Stimulated activated naive CD8-positive, alpha-beta T cell treated with anti-CD3 and anti-CD28 coated beads, Interleukin-15, Interleukin-2, amounts not matched to agents 100 U/mL and 50 U/mL, for 24 hours (primary cell): Measurements from ENCODE around the gene FBXL16.

Experiments used
- ATAC-seq: fragments of 150-1000 bp; cut with Tn5 transposase; one replicate; pipeline ENCODE4 v1.10.0; 2021
- DNase-seq: peaks from one replicate; pipeline ENCODE4 v3.0.0; 2021

The FBXL16 gene

DNA sequence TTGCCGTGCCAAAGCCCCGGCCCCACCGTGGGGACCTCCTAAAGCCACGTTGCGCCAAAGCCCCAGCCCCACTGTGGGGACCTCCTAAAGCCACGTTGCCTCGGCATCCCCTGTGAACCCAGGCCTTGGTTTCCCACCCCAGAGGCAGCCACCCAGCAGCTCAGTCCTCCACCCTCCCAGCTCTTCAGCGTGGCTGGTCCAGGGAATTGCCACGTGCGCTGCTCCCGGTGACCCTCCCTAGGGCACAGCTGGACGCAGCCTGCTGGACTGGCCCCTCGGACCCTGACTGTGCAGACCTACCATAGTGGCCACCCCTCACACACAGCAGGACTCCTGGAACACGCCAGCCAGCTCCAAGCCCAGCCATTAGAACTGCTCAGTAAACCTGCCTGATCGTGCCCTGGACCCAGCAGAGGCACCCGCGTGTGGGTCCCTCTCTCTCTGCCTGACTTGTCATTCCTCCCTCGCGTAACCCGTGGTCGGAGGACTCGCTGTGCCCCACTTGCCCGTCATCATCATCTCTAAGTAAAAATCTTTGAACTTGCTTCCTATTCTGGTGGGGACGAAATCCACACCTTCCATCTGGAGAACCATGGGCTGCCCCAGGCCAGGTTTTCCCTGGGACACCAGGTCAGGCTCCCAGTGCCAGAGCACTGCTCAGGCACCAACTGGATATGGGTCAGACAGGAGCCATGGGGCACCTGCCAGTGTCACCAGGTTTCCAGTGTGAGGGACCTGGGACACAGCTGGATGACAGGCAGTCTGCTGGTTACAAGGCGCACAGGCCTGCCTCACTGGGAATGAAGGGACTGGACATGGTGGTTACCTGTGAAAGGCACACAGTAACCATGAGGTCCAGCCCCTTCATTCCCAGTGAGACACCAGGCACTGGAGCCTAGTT lies 29.6 kb upstream of the FBXL16 start:
- ATAC-seq, result no peak
- DNase-seq, result no peak

DNA sequence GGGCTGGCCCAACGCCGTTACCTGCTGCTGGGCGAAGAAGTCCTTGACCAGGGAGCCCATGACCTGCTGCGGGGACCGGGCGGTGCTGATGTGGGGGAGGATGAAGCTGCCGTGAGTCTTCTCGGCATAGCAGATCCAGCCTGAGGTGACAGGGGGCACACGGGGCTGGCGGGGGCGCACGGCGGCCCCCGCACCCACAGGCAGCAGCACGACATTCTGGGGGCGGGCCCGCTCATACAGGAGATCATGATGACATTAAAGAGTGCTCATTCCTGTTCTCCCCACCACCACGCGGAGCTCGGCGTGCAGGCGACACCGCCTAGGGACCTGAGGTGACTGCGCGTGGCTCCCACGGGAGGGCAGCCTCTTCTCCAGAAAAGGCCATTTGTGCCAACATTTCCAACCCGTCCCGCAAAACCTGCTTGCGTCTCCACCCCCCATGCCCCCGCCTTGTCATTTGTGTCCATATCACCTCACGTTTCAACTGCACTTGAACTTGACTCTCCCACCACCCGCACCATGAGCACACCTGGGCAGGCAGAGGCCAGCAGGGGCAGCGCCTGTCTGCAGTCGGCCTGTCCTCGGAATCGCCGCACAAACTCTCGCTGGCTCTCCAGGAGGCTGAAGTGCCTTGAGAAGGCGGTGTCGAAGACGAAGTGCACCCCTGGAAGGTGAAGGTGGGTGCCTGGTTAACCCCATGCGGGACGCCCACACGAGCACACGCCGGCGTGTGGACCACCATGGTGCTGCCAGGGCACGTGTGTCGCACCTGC lies 28.8 kb upstream of the FBXL16 start:
- DNase-seq, result no peak
- ATAC-seq, result no peak

DNA sequence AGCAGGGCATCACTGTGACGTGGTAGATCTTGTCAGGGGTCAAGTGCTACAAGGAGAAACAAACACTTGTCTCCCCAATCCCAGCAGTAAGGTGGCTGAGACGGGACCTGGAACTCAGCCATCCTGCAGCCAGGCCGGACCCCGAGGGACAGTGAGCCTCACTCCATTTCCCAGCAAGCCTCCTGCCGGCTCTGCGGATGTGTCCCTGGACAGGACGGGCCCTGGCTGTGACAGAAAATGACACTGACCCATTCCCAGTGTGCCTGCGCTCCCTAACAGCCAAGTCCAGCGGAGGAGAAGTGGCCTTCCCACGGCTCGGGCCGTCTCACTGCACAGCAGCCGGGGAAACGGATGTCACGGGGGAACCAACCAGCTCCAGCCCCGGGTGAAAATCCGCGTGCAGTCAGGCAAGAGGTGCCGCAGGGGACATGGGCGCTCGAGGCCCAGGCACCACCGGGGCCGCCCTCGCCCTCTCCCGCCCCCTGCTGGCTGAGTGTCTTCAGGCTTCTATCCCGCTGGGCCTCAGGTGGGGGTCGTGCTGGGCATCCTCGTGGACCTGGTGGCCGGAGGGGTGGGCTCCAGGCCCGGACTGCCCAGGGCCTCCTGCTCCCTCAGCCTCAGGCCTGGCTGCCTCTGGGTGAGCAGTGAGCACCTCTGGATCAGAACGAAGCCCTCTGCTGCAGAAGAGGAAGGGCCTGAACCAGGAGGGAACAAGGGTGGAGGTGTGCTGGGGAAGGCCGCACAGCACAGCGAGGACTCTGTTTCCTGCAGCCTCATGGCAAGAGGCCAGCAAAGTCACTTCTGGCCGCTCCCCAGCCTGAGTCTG lies 28.0 kb upstream of the FBXL16 start:
- ATAC-seq (no peak), DNase-seq (peak; percentile 69)

DNA sequence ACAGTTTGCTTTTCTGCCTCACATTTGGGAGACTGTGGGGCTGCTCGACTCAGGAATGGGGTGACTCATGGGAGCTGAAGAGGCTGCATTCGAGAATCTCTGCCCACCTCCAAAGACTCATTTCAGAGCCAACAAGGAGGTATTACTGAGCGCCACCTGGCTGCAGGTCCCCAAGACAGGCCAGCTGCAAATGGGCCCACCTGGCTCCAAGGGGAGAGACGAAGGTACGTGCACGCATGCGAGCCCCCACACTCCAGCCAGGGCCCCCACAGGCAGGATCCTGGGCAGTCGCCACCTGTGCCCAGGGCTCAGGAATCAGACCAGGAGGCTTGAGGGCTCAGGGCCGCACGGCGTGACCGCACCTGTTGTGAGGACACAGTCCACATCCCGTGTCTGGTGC lies 27.3 kb upstream of the FBXL16 start:
- no peak for ATAC-seq
- no peak for DNase-seq

DNA sequence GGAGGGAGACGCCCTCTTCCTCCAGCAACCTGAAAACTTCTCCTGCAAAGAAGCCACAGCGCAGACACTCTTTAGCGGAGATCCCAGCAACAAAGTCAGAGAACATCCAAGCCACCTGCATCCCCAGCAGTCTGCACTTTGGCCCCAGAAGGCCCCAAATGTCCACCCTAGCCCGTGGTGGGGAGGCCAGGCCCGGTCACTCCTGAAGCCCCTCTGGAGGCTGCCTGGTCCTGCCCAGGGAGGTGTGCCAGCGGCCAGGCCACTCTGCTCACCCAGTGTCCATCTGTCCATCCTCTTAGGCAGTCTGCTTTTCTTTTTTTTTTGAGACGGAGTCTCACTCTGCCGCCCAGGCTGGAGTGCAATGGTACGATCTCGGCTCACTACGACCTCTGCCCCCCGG lies 26.7 kb upstream of the FBXL16 start:
- ATAC-seq (no peak), DNase-seq (no peak)

DNA sequence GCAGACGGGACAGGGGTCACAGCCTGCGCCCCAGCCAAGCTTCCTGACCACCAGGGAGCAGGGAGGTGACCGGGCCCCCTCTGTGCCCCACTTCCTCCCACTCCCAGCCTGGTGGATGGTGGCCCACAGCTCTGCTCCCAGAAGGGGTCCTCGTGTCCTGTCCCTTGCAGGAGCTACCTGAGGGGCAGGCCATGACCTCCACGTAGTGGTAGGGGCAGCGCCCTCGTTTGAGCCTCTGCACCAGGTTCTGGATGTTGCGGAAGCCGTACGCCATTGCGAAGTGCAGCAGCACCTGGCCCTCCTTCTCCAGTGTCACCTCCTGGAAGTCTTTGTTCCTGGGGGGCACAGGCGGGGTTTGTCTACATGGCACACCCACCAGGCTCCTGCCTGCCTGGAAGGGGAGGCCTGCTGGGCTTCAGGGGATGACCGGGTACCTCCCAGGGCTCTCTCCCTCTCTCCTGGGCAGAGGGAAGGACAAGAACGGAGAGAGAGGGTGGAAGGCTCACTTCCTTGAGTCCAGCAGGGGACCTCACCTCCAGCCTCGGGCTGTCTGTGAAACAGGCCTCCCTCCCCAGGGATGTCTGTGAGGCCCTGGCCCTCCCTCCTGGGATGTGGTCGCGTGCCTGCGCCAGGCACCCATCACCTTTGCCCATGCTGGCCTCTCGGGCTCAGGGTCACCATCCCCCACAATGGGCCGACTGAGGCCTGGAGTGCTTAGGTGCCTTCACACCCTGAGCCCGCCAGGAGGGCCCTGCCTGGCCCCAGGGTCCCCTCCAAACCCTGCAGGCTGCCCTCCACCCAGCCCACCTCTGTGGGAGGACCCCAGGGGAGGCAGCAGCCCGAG lies 25.3 kb upstream of the FBXL16 start:
- no peak for DNase-seq
- ATAC-seq, result no peak

DNA sequence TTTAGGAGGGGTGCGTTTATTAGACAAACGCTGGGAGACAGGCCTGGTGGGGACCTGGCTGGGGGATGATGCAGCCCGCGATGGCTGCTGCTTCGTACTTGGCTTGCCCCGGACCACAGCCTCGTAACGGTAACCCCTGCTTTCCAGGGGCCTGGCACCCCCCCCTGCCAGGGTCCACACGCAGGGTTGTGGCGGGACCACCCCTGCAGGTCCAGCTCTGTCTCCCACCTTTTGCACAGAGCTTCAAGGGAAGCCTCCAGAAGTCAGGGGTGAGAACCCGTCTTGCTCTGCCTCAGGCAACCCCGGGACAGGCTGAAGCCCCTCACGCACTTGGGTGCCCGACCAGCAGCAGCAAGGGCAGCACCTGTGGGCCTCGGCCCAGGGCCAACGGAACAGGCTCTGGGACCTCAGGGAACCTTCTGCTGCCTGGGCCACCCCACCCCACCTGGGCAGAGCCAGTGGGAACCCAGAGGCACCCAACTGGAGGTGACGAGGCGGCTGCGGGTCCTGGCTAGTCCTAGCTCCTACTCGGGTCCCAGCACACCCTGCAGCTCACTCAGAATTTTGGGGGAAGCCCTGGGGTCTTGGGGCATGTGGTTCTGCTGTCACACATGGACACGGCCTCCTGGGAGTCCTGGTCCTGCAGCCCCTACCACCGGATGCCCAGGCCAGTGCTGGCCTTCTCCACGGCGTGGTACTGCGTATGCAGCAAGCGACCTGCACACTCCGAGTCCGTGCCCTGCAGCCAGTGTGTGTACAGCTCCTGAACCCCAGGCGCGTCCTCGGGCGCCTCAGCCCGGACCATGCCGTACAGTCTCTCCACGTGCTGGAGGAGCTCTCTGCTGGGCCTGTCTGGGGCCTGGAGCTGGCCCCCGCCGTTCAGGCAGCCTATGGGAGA lies 24.4 kb upstream of the FBXL16 start:
- ATAC-seq (no peak), DNase-seq (no peak)

DNA sequence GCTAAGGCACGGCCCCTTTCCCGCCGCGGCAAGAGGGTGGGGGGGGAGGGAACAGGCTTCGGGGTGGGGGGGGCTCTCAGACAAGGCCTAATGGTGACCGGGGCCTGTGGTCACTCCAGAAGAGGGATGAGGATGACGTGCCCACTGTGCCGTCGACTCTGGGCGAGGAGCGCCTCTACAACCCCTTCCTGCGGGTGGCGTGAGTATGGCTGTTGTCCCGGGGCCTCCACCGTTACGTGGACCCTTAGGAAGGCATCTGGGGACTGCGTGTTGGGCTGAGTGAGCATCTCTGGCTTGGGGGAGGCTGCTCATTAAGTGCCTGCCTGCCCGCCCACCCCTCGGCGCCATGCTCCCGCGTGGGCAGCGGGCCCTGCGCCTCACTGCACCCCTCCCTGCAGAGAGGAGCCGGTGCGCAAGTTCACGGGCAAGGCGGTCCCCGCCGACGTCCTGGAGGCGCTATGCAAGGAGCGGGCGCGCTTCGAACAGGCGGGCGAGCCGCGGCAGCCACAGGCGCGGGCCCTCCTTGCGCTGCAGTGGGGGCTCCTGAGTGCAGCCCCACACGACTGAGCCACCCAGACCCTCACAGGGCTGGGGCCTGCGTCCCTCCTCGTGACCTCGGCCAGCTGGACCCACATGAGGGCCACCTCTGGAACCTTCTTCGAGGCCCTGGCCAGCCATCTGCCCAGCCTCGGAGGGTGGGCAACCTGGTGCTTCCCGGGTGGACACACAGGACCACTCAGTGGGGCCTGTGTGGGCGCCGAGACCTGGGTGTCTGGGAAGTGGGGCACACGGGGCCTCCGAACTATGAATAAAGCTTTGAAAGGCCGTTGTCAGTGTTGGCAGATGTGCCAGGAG lies 23.5 kb upstream of the FBXL16 start:
- DNase-seq, result no peak
- ATAC-seq, result no peak

DNA sequence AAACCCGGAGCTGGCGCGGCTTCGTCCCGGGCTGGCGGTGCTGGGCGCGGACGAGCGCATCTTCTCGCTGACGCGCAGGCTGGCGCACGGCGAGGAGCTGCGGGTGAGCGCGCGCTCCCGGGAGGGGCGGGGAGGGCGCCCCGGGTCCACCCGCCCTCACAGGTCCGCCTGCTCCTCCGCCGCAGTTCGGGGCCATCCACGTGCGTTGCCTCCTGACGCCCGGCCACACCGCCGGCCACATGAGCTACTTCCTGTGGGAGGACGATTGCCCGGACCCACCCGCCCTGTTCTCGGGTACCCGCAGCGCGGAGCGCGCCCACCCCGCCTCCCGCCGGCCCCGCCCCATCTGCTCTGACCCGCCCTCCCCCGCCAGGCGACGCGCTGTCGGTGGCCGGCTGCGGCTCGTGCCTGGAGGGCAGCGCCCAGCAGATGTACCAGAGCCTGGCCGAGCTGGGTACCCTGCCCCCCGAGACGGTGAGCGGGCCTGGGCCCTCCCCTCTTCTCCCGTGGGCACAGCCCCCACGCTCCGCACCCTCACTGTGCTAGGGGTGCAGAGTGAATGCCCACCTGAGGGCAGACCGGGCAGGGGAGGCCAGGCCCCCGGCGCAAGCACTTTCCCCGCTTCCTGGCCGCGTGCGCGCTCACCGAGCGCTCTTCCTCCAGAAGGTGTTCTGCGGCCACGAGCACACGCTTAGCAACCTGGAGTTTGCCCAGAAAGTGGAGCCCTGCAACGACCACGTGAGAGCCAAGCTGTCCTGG lies 22.7 kb upstream of the FBXL16 start:
- peak; percentile 44 for ATAC-seq
- peak; percentile 78 for DNase-seq

DNA sequence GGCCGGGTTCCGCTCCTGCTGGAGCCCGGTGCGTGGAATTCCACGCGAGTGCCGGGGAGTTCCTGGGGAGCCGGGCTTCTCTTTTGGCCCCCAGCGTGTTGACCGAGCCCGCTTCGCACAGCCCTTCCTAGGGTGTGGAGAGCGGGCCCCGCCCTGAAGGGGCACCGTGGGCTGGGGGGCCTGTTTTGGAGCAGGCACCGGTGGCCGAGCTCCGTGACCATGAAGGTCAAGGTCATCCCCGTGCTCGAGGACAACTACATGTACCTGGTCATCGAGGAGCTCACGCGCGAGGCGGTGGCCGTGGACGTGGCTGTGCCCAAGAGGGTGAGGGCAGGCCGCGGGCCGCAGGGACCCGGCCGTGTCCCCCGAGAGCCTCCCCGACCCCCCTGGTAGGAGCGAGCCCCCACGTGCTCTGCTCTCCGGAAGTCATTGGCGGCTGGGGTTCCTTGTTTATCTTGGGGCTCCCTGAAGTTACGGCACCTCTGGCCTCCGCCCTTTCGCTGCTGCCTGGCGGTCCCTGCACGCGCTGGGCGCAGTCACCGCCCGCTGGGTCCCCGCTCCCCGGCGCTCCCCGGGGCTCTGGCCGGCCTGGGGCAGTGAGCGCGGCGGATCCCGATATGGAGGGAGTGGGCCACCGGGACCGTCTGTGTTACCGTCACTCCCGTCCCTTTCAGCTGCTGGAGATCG lies 21.8 kb upstream of the FBXL16 start:
- no peak for ATAC-seq

DNA sequence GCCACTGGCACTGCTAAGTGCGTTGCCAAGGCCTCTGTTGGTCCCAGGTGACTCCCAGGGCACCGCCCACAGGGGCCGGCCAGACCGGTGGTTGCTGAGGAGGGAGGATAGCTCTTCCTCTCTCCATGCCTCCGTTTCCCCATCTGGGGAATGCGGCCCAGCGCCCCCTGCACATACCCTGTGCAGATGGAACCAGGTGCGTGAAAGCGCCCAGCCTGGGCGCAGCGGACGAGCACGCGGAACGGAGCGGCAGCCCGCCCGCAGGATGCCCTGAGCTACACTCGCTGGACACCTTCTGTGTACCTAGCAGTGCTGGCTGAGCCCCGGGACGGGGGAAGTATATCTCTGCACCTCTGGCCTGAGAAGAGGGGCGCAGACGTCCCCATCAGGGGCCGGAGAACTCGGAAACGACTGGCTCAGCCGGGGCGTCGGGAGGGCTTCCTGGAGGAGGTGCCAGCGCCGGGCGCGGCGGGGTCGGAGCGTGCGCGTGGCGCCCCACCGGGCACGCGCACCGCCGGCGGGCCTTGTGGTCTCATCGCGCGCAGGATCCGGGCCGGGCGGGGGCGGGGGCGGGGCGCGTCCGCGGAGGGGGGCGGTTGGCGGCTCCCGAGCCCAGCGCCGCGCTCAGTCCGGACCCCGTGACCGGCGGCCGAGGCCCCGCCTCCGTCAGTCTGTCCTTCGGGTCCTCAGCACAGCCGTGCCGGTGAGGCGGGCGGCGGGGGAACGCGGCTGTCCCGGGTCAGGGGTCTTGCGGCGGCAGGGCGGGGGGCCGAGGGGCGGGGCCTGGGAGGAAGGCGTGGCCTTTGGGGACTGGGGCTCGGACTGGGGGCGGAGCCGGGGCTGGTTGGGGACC lies 21.1 kb upstream of the FBXL16 start, which contains the start of the genes CCDC78 and HAGHL:
CCDC78 (minus strand) TSS at position 6 of the 853 bp plus-strand sequence. CDS start 76 bp downstream, outside the sequence.
HAGHL (plus strand) TSS at position 669 of the 853 bp plus-strand sequence. CDS start 404 bp downstream, outside the sequence.
- DNase-seq (peak; percentile 79), ATAC-seq (peak; percentile 10)

More for the DNA sequence above, 21.8 kb upstream of the FBXL16 start:
- peak; percentile 44 for DNase-seq

DNA sequence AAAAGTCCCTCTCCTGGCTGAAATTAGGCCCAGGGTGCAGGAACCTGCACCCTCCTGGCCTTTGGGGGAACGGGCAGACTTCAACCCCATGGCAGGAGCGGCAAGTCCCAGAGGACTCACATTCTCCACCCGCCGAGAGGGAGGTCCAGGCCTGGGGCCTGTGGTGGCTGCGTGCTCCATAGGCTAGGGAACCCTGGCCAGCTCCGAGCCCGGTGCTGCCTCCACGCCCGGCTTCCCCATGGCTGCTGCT lies 20.5 kb upstream of the FBXL16 start:
- no peak for DNase-seq
- ATAC-seq, result no peak

DNA sequence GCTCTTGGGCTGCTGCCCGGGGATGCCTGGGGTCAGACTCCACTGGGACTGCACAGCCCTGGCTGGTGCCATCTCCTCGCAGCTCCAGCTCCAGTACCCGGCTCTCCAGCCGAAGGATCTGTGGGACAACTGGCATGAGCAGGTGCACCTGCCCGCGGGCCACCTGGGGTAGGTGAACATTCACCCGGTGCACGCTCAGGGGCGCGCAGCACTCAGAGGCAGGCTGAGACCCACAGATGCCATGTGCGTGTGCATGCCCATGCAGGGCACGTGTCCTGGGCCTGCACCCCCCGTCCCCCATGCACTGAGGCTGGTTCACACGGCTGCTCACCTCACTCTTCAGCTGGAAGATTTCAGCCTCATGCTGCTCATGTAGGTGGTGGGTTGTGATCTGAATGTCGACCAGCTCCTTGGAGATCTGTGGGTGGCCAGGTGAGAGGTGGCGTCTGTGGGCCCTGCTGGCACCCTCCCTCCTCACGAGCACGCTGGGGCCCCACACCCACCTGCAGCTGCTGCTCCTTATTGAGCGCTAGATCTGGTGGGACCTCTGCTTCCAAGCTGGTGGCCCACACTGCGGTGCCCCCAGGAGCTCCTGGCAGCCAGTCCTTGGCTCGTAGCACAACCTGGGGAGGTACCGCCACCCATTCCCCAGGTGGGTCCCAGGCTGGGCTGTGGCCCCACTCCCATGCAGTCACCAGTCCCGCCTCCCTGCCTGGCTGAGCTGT lies 20.0 kb upstream of the FBXL16 start:
- ATAC-seq (no peak), DNase-seq (no peak)

DNA sequence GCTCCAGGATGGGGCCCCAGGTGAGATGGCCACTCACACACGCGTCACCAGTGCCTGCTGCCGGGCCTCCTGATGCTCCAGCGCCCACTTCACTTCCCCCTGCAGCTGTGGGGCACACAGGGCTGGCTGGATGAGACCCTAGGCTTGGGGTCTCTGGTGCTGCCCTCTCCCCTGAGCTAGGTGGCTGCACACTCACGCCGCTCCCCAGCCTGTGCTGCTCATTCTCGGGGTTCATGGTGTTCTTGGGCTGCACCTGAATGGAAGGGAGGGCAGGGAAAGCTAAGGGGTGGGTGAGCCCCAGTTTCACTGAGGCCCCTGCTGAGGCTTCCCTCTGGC lies 19.4 kb upstream of the FBXL16 start:
- no peak for DNase-seq

DNA sequence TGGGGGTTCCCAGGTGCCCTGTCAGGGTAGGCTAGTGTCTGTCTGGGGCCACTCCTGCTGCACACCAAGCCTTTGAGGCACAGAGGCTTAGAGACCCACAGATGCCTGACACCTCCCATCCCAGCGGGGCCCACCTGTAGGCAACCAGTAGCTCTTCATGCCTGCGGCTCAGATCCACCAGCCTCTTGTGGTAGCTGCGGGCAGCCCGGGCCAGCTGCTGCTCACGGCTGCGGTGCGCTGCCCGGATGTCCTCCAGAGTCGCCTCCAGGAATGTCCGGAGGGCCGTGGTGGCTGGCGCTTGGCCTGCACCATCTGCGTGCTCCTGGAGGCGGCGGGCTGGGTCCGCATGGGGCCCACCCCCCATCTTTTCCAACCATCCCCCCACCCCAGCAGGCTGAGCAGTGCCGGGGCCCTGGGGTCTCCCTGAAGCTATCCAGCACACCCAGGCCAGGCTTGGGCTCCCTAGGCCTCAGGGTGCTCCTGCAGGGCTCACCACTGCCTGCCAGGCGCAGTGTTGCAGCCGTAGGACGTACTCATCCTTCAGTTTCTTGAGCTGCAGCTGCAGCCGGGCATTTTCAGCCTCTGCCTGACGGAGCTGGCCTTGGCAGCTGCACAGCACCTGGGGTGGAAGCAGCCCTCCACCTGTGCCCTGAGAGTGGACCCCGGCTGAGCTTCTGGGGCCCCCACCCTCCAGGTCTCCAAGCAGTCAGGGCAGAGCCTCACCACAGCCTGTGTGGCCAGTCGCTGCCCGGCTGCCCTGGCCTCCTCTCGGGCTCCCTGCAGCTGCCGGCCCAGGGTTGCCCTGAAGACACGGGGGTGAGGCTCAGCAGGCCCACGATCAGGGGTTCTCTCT lies 18.8 kb upstream of the FBXL16 start:
- DNase-seq (no peak), ATAC-seq (no peak)

More for the DNA sequence above, 19.4 kb upstream of the FBXL16 start:
- no peak for ATAC-seq

DNA sequence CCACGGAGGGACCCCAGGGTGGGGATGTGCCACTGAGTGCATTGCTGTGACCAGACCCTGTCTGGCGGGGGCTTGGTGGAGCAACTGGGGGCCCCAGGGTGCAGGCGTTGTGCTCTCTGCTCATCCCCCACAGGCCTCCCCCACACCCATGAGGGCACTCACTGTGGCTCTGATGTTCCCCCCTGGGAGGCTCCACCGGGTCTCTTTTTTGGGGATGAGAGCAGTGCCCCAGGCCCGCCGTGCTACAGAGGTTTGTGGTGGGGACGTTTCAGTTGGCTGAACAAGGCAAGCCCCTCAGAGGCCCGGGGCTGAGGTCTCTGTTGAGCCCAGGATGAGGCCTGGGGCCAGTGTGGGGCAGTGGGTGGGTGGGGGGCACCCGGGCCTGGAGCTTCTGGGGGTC lies 18.1 kb upstream of the FBXL16 start:
- no peak for DNase-seq
- ATAC-seq, result no peak
